ENCODE data around the gene C1QTNF5. TPM values are rescaled to one million over a fixed set of nuclear protein-coding genes. Genes with fewer than 3 reads are reported as not detected.
A peak's percentile ranks its signal among the peaks of the same experiment; 100 is the strongest.

C1QTNF5 gene
- total RNA-seq, 1 donor from 2014 or later, result not detected

DNA sequence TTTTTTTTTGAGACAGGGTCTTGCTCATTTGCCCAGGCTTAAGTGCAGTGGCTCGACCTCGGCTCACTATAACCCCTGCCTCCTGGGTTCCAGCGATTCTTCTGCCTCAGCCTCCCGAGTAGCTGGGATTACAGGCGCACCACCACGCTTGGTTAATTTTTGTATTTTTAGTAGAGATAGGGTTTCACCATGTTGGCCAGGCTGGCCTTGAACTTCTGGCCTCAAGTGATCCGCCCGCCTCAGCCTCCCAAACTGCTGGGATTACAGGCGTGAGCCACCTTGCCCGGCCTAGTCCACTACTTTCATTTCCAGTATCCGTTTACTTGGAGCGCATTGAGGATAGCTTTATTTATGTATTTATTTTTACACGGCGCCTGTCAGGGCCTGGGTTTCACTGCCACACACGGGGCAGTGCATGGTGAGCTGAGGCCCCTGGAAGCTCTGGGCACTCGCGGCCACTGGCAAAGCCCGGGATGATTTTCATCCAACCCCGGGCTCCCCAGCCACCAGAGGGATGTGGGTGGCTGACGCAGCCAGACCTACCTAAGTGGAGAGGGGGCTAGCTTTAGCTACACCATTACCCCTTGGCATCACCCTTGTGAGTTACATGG is 17.7 kb downstream of the C1QTNF5 start:
- no peak overlapping the region for H3K4me3 Mint-ChIP-seq

DNA sequence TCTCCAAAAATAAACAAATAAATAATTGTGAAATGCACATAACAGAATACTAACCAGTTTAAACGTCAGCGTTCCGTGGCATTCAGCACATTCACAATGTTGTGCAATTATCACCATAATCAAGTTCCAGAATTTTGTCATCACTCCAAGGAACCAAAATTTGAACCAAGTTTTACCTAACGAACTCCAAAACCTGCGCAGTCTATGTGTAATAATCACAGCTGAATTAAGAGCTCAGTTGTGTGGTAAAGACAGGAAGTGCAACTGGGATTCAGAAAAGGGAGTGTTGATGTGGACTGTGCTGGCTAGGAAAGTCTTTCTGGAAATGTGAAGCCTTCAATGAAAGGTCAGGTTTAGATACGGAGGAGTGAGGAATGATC is 18.3 kb downstream of the C1QTNF5 start:
- intact Hi-C loops (cut with micrococcal nuclease), result loop anchor here (2.0 kb wide), 2 partner anchors 178 to 256 kb away; partner anchors contain the start of gene VPS11
- ATAC-seq (ENCODE audit: low read depth) (no peak), DNase-seq (no peak)
- POLR2A ChIA-PET, result interaction anchor here (1.5 to 2.6 kb wide), 3 partner anchors 12 to 228 kb away, joined by 3 to 10 read pairs (median 6); partner anchors contain the start of gene RNF26
- Mint-ChIP-seq H3K27ac (no peak overlapping the region), H3K36me3 (ENCODE audit: low read depth) (no peaks in the 10 kb centered on the region), H3K9me3 (no peaks in the 10 kb centered on the region), H3K27me3 (peaks cover 15% of the 10 kb centered on the region), H3K4me3 (no peak overlapping the region), H3K4me1 (peaks cover 34% of the 10 kb centered on the region)
- CTCF ChIA-PET, result interaction anchor here (1.5 to 4.6 kb wide), 6 partner anchors 13 to 172 kb away, joined by 3 to 38 read pairs (median 8); partner anchors contain the start of gene RNF26
- TF ChIP-seq, protein P1, sequence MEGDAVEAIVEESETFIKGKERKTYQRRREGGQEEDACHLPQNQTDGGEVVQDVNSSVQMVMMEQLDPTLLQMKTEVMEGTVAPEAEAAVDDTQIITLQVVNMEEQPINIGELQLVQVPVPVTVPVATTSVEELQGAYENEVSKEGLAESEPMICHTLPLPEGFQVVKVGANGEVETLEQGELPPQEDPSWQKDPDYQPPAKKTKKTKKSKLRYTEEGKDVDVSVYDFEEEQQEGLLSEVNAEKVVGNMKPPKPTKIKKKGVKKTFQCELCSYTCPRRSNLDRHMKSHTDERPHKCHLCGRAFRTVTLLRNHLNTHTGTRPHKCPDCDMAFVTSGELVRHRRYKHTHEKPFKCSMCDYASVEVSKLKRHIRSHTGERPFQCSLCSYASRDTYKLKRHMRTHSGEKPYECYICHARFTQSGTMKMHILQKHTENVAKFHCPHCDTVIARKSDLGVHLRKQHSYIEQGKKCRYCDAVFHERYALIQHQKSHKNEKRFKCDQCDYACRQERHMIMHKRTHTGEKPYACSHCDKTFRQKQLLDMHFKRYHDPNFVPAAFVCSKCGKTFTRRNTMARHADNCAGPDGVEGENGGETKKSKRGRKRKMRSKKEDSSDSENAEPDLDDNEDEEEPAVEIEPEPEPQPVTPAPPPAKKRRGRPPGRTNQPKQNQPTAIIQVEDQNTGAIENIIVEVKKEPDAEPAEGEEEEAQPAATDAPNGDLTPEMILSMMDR (IDR thresholded peaks at IDR 0.05), result no peak

More for the DNA sequence above, 17.7 kb downstream of the C1QTNF5 start:
- Mint-ChIP-seq H3K9me3 (no peaks in the 10 kb centered on the region), H3K27me3 (peaks cover 12% of the 10 kb centered on the region), H3K36me3 (ENCODE audit: low read depth) (no peaks in the 10 kb centered on the region), H3K4me1 (peaks cover 31% of the 10 kb centered on the region), H3K27ac (no peak overlapping the region)
- intact Hi-C loops (cut with micrococcal nuclease), result loop anchor here (1.0 to 2.0 kb wide), 6 partner anchors 8 to 256 kb away; partner anchors contain the start of genes CBL, NLRX1, RNF26 and VPS11
- ChIA-PET POLR2A (interaction anchor here (0.6 to 2.6 kb wide), 4 partner anchors 117 to 304 kb away, joined by 3 to 6 read pairs (median 6); partner anchors contain the start of genes CBL, RPS25 and TRAPPC4), CTCF (interaction anchor here (0.9 to 4.6 kb wide), 10 partner anchors 8 to 154 kb away, joined by 3 to 38 read pairs (median 4); partner anchors contain the start of genes CBL, RNF26 and USP2)
- DNase-seq (no peak), ATAC-seq (ENCODE audit: low read depth) (no peak)
- TF ChIP-seq, protein P1 (IDR thresholded peaks at IDR 0.05), result no peak

DNA sequence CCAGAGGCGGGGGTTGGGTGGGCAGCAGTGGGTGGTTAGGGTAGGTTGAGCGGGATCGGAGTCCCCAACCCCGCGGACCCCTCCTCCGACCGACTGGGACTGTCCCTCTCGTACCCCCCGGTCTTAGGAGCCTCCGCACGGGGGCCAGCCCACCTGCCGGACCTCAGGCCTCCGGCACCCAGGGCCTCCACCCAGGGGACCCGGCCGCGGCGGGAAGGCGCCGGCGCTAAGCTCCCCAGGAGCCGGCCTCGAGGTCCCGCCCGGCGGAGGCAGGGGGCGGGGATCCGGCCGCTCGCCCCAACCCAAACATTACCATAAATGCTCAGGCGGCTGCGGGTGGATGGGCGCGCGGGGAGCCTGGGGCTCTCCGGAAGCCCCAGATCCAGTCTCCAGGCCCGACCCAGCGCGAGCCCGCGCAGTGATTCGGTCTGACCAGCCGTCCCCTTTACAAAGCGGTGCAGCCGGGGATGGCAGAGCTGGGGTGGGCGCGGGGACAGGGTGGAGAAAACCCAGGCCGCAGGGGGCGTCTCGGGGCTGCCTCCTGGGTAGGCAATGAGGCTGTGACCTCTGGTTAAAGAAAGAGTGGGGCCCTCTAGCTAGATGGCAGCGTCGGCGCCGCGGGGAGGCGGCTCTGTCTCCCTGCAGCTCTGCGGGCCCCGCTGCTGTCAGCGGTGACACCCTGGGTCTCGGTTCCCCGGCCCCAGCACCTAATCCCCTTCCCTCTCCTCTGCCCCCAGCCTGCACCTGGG is 19.7 kb downstream of the C1QTNF5 start:
- H3K27ac Mint-ChIP-seq, result no peak overlapping the region
- intact Hi-C loops (cut with micrococcal nuclease), result no loop called here
- POLR2A ChIA-PET, result interaction anchor here (0.6 to 2.6 kb wide), 8 partner anchors 13 to 749 kb away, joined by 3 to 10 read pairs (median 3); partner anchors contain the start of genes C2CD2L and RNF26

DNA sequence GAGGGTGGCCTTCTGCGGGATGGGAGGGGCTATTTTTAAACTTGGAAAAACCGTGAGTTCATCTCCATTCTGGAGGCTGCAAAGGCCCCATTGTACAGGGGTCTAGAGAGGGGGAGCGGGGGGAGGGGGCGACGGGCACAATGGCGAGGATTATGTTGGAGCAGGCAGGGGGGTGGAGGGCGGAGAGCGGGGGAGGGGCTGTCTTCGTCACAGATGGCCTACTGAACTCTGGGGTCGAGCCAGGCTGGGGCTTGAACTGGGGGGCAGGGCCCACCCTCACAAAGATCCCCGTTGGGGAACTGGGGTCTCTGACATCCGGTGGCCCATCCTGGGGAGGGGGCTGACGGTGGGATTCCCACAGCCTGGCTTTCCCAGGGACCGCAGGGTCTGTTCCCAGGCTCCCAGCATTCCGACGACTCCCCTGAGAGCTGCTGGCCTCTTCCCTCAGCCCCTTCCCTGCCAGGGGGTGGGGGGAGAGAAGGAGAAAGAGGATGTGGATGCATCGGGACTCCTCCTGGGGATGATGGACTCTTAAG is 20.4 kb downstream of the C1QTNF5 start:
- POLR2A ChIA-PET, result interaction anchor here (0.6 to 1.9 kb wide), 4 partner anchors 14 to 748 kb away, joined by 3 to 10 read pairs (median 4); partner anchors contain the start of genes C2CD2L and RNF26
- TF ChIP-seq, protein P1 (IDR thresholded peaks at IDR 0.05), result no peak
- ATAC-seq (ENCODE audit: low read depth) (no peak), DNase-seq (no peak)
- Mint-ChIP-seq H3K9me3 (no peaks in the 10 kb centered on the region), H3K4me1 (peaks cover 46% of the 10 kb centered on the region), H3K27me3 (peaks cover 16% of the 10 kb centered on the region), H3K36me3 (ENCODE audit: low read depth) (no peaks in the 10 kb centered on the region), H3K27ac (no peak overlapping the region), H3K4me3 (peak overlapping the region; percentile 50)
- CTCF ChIA-PET, result interaction anchor here (2.0 to 4.6 kb wide), 2 partner anchors 18 to 113 kb away, joined by 4 to 38 read pairs; no protein-coding TSS in a partner anchor
- intact Hi-C loops (cut with micrococcal nuclease), result no loop called here

More for the DNA sequence above, 19.7 kb downstream of the C1QTNF5 start:
- TF ChIP-seq, protein P1 (IDR thresholded peaks at IDR 0.05), result no peak
- Mint-ChIP-seq H3K27me3 (peaks cover 16% of the 10 kb centered on the region), H3K4me3 (peak overlapping the region; percentile 85), H3K4me1 (peaks cover 39% of the 10 kb centered on the region), H3K9me3 (no peaks in the 10 kb centered on the region), H3K36me3 (ENCODE audit: low read depth) (no peaks in the 10 kb centered on the region)
- CTCF ChIA-PET, result interaction anchor here (1.0 to 4.6 kb wide), 7 partner anchors 10 to 171 kb away, joined by 3 to 38 read pairs (median 4); no protein-coding TSS in a partner anchor
- peak; percentile 47 for DNase-seq
- ATAC-seq (ENCODE audit: low read depth), result peak; percentile 68

Measured in activated B cell treated with CpG ODN at 0.5 μM for 24 hours (primary cell).